Sciatic nerve (tissue), 2 donors: ENCODE data around the gene ZFAND6. TPM values are rescaled to one million over a fixed set of nuclear protein-coding genes. Genes with fewer than 3 reads are reported as not detected.
"Not testable (repeated sequence)": the region's sequence is repeated elsewhere in the genome, so short reads cannot be mapped to it uniquely, and the experiment has no call there.

Source experiments
- ATAC-seq: fragments of 200-7000 bp; cut with Tn5 transposase; one replicate; pipeline ENCODE4 v1.9.1; 2020; ENCODE audit warnings: mild to moderate bottlenecking, moderate library complexity
- DNase-seq: peaks from one replicate; pipeline ENCODE4 v3.0.0-alpha.2; 2020; ENCODE audit warnings: low spot score
- intact Hi-C: fragments of 100-400 bp; cut with DNase I; formaldehyde crosslinking; loops from one replicate; pipeline ENCODE4 v1.14.2; 2022
- total RNA-seq: library from RNA; stranded (reverse); fragmentation: NEBNext Ultra II Directional; extraction: Animal tissue kit (Norgen Biotek cat#: 25700); gene quantifications from one replicate; pipeline ENCODE4 v1.2.1, GENCODE V29; 2021
- donor health status: DM: no; HTN: no; CAD: no.
- donor health status: DM: no; HTN: no; CAD: no.

ZFAND6 gene
- total RNA-seq, 1 donor from 2014 or later, result 85.3 TPM

DNA sequence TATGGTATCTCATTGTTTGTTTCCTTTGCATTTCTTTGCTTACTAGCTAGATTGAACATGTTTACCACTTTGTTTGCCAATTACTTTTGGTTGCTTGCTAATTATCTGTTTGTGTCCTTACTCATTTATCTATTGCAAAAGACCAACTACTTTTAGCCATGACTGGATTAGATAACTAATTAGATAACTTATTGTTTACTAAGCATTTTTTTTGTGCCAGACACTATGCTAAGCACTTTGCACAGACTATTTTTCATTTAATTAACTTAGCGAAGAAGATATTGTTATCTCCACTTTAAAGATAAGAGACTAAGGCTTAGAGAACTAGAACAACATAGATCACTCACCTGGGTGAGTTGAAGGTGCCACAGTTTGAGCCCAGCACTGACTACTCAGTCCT lies 16.9 kb upstream of the ZFAND6 start:
- no peak for DNase-seq
- no peak for ATAC-seq
- intact Hi-C loops, result no loop called here

DNA sequence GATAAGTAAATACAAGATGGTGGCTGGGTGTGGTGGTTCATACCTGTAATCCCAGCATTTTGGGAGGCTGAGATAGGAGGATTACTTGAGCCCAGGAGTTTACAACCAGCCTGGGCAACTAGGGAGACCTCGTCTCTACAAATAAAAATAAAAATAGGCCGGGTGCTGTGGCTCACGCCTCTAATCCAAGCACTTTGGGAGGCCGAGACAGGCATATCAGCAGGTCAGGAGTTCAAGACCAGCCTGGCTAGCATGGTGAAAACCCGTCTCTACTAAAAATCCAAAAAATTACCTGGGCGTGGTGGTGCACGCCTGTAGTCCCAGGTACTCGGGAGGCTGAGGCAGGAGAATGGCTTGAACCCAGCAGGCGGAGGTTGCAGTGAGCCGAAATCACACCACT lies 14.3 kb upstream of the ZFAND6 start:
- ATAC-seq, intact Hi-C loops, DNase-seq: not testable (repeated sequence)

DNA sequence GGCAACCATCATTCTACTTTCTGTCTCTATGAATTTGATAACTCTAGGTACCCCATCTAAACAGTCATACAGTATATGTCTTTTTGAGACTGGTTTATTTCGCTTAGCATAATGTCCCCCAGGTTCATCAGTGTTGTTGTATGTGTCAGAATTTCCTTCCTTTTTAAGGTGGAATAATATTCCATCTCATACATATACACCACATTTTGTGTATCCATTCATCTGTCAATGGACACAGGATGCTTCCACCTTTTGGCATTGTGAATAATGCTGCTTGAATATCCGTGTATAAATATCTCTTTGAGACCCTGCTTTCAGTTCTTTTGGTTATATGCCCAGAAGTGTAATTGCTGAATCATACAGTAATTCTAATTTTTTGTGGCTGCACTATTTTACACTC lies 10.4 kb upstream of the ZFAND6 start:
- ATAC-seq (no peak), DNase-seq (no peak)
- intact Hi-C loops, result no loop called here

DNA sequence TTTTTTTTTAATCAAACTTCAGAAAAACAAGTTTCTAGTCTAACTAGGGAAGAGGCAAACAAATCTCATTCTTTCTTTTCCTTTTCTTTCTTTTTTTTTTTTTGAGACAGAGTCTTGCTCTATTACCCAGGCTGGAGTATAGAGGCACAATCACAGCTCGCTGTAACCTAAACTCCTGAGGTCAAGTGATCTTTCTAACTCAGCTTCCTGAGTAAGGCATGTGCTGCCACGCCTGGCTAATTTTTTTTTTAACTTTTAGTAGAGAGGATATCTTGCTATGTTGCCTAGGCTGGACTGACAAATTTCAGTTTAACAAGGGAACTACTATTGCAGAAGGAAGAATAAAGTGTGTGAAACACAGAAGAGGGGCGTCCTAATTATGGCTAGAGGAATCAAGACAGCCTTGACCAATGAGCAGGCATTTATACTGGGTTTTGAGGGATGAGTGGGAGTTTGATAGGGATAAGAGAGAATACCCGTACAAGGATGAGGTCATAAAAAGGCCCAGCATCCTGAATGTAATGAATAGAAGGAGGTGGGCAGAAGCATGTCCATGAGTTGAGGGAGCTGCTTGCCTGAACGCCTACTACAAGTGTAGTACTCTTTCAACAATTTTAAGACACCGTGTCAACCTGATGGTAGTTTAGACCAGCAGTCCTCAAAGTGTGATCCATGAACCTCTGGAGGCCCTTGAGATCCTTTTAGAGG lies 6.7 kb upstream of the ZFAND6 start:
- no peak for ATAC-seq
- intact Hi-C loops, result no loop called here
- DNase-seq, result no peak

DNA sequence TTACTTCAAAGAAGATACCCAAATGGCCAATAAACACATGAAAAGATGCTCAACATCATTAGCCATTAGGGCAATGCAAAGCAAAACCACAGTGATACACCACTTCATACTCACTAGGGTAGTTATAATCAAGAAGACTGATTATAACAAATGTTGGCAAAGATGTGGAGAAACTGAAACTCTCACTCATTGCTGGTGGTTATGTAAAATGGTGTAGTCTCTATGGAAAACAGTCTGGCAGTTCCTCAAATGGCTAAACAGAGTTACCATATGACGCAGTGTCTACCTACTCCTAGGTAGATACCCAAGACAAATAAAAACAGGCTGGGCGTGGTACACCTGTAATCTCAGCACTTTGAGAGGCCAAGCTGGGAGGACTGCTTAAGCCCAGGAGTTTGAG lies 3.5 kb upstream of the ZFAND6 start:
- DNase-seq, result no peak
- no peak for ATAC-seq
- intact Hi-C loops, result no loop called here

DNA sequence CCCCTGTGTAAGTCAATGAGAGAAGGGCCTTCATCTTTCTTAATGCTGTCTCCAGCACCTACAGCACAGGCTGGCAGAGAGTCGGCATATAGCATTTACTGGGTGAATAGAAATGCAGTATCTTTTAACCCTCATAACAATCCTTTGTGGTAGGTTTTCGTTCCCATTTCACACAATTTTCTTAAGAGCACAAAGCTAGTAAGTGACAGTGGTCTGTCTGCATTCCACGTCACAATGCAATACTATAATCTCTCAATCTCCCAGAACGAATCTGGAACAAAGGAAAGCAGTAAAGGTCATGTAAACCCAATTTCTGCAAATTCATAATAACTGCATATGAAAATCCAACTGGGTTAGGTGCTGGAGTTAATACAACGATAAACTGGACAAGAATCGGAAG lies 1.4 kb upstream of the ZFAND6 start:
- ATAC-seq (no peak), DNase-seq (no peak)
- intact Hi-C loops, result no loop called here

DNA sequence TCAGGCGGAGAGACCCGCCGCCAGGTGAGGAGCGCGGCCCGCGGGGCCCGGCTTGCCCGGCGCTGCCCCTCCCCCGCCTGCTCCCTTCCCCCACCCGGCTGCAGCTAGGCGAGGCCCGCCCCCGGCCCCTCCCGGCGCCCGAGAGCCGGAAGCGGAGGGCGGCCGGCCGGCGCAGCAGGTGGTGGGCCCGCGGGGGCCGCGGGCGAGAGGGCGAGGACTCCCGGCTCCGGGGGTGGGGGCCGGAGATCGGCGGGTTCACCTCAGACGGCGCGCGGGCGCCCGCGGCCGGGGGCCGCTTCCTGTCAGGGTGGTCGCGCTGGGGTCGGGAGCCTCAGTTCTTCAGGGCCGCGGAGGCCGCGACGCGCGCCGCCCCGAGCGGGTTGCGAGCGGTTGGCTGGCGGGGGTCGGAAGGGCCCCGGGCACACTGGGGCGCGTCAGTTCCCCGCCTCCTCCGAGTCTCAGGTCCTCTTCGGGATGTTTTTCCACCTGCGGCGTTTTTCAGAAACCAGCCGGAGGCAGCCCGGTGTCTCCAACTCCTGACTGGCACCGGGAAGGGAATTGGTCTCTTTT lies 395 bp downstream of the ZFAND6 start:
- ATAC-seq, result peak; percentile 67
- intact Hi-C loops, result loop anchor here (10.0 kb wide), 1 partner anchor 95 kb away; the partner anchor contains the start of gene FAH
- no peak for DNase-seq

DNA sequence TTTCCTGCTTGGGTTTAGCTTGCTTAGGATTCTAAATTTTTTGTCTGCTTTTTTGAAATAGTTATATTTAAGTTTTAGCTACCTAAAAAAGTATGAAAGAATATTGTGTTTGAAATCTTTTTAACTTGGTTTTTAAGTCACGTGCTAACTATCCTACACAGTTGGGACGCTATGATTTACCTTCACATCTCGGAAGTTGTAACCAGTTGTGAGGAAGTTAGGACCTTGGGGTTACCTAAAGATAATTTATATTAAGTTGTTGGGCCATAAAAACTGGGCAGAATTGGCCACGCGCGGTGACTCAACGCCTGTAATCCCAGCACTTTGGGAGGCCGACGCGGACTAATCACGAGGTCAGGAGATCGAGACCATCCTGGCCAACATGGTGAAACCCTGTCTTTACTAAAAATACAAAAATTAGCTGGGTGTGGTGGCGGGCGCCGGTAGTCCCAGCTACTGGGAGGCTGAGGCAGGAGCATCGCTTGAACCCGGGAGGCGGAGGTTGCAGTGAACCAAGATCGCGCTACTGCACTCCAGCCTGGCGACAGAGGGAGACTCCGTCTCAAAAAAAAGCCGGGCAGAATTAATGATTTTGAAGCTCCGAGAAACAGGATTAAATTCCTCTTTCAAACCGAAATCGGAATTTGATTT lies 1.0 kb downstream of the ZFAND6 start:
- intact Hi-C loops, result loop anchor here (10.0 kb wide), 1 partner anchor 94 kb away; the partner anchor contains the start of gene FAH
- ATAC-seq, result no peak
- DNase-seq, result no peak

DNA sequence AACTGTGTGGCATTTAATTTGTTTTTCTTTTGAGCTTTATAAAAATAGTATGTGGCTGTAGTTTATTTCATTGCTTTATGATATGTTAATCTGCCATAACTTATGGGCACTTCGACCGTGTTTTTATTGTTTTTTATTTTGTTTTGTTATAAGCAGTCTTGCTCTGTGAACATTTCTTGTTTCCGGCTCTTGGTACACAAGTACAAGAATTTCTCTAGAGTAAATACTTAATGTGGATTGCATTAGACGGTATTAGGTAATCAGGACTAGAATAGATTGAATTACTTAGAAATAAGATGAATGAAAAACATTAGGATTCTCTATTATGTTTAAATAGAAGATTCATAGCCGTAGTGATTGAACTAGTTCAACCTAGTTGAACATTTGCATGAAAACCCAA lies 2.1 kb downstream of the ZFAND6 start:
- no peak for ATAC-seq
- intact Hi-C loops, result loop anchor here (10.0 kb wide), 1 partner anchor 93 kb away; the partner anchor contains the start of gene FAH
- DNase-seq, result no peak

DNA sequence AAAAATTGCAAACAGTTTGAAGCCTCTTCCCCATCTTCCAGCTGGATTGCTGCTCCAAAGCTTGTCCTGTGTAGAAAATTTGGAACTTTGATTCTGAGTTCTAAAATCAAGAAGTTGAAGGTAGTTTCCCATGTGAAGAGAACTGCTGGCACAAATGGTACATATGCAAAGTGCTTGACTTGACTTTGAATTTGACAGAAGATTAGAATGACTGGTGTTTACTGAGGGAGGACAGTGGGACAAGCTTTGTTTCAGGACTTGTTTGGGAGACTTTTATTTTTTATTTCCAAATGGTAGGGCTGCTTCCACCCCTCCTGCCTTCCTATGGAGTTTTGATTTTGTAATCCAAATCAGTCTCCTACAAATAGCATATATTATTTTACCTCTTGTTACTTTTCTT lies 7.4 kb downstream of the ZFAND6 start:
- intact Hi-C loops, result loop anchor here (10.0 kb wide), 1 partner anchor 88 kb away; the partner anchor contains the start of gene FAH
- no peak for ATAC-seq
- DNase-seq, result no peak

DNA sequence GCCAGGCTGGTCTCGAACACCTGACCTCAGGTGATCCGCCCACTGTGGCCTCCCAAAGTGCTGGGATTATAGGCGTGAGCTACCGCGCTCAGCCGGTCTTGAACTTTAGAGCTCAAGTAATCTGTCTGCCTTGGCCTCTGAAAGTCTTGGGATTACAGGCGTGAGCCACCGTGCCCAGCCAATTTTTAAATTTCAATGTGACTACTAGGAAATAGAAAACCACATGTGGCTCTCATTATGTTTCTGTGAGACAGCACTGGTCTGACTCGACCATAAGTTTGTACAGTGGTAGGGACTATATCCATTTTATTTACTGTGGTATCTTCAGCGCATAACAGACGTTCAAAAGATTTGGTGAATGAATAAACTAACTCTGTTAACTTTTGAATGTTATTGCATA lies 9.1 kb downstream of the ZFAND6 start:
- DNase-seq (no peak), ATAC-seq (peak; percentile 53)
- intact Hi-C loops, result loop anchor here (10.0 kb wide), 1 partner anchor 86 kb away; the partner anchor contains the start of gene FAH

DNA sequence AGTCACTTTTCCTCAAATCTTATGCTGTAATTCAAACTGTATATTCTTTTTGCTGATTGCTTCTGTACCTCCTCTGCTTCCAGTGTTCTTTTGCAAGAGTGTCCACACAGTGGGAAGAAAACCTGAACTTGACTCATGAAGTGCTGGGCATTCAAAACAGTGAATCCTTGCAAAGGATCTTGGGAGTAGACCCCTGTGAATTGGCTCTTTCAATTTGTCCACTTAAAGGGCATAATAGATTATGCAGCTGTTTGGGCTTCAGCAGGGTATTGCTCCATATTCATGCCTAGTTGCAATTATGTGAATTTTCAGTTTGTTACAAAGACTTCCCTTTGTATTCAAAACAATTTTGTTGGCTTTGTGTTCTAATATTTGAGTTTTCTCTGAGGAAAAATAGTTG lies 11.4 kb downstream of the ZFAND6 start:
- intact Hi-C loops, result no loop called here
- DNase-seq (no peak), ATAC-seq (no peak)

DNA sequence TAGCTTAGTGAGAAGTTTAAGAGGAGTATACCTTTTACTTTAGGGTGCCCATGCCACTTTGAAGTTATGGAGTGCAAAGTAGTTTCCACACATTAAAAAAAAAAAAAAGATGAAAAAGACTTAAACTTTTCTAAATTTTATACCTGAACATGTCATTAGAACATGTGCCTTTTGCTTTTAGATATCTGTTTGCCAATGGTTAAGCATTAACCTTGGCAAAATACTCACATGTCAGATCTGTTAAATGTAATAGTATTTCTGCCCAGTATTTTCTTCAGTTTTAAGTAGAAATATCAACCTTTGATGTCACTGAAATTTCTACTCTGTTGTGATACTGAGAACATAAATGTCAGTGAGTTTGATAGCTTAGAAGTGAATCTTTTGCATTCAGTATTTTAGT lies 12.2 kb downstream of the ZFAND6 start:
- DNase-seq, result no peak
- no peak for ATAC-seq
- intact Hi-C loops, result no loop called here

DNA sequence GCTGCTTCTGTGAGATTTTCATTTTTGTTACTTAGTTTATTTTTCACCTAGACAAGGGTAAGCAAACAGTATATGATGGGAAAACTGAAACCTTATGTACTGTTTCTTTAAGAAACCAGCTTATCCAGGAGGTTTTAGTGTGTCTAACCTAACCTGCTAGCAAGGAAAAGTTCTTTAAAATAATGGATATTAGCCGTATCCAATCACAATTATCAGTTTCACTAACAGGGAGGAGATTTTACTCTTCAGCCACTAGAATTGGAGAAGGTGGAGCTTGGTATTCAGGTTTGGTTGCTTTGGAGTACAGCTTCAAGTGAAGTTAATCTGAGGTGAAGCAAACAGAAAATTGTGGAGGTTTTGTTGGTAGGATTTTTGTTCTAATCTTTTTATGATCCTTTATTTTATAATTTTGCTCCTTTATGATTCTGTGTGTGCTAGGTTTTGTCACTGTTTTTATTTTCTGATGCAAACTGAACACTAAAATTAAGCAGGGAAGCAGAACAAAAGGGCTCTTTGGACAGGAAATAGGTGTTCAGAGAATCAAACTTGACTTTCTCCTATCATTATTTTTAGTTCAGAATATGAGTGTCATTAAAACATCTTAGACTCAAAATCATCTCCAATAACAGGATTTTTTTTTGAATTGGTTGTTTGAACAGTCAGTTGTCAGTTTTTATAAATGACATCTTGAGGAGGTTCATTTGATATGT lies 13.0 kb downstream of the ZFAND6 start:
- peak; percentile 99 for ATAC-seq
- intact Hi-C loops, result no loop called here

DNA sequence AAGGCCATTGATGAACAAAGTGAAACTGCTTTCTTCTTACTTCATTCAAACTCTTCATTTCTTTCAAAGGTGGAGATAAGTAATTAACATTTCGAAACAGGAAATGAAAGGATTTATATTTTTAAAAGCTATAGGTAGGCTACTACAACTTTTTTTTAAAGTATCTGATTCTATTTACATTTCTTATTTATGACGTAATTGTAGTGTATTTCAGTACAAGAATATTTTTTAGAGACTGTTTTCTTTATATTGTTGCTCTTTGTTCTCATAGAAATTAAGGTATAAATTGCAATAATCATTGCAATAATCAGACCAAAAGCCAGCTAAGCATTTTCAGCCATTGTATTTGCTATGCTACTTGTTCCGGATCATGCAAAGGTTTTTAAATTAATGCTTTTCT lies 13.7 kb downstream of the ZFAND6 start:
- intact Hi-C loops, result no loop called here
- ATAC-seq, result no peak
- no peak for DNase-seq

More for the DNA sequence above, 13.0 kb downstream of the ZFAND6 start:
- DNase-seq, result no peak

DNA sequence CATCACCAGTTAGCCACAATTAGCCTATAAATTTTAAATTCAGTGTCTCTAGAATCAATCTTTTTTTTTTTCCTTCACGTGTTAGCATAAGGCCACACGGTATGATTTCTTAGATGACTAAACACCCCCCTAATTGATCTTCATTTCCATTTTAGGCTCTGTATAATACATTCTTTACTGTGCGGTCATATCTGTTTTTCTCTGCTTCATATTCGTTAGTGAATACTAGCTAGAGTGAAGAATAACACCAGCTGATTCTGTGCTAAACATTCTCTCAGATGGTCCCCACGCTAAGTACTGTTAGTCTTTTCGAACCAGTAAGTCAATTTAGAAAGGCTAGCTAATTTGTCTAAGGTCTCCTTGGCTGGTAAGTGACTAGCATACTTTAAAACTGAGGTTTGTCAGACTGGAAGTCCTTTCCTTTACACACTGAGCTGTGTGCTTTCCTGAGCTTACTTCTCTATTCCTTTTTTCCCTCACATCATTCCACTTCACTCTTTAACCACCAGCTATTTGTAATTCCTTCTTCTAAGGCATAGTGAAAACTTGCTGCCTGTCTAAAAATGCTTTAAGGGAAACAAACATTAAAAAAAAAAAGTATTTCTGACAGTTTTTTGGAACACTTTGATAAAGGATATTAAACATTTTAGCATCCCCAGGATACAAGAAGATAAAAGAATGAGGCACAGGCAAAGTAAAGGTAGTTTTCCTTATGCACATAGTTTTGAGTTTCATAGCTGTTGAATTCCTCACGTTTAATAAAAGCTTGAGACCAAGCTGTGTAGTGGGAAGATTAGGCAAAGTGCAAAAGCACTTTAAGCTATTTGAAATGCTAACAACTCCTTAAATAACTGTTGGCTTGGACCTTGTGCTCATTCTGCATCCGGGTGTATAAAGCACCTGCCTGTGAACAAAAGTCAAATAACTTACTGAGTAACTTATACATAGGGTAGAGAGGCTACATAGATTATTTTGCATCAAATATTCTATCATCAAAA lies 17.1 kb downstream of the ZFAND6 start:
- intact Hi-C loops, result no loop called here
- DNase-seq, result no peak
- ATAC-seq, result no peak

DNA sequence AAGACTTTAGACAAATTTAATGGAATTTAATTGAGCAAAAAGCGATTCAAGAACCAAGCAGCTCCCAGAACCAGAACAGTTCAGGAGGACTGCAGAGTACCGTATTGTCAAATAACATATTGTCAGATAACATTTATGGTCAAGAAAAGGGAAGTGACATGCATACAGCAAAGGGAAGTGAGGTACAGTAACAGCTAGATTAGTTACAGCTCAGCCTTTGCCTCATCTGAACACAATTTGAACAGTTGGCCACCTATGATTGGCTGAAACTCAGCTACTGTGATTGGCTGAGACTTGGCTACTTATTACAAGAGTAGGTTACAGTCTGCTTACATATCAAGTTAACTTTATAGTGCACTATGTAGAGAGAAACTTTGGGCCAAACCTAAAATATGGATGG lies 21.9 kb downstream of the ZFAND6 start:
- DNase-seq (no peak), ATAC-seq (no peak)
- intact Hi-C loops, result no loop called here

DNA sequence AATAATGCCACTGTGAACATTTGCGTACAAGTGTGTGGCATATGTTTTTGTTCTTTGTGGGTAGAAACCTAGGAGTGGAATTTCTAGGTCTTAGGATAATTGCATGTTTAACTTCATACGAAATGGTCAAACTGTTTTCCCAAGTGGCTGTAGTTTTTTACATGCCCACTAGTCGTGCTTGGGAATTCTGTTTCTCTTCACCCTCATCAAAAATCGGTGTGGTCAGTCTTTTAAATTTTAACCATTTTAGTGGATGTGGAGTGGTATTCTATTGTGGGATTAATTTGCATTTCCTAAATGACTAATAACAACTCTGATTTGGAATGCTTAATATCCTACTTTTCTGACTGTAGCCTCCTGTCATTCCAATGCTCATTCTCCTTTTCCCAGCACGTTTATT lies 27.6 kb downstream of the ZFAND6 start:
- intact Hi-C loops, result no loop called here
- ATAC-seq (no peak), DNase-seq (no peak)
